ENCODE measurements around the gene CASK.

- TF ChIP-seq CTCF (IDR thresholded peaks at IDR 0.05; ENCODE audit: low read length) (no peak), EZH2phosphoT487 (IDR thresholded peaks at IDR 0.05; ENCODE audit: low read length) (no peak), EZH2 (optimal IDR thresholded peaks at IDR 0.05; ENCODE audit: low read depth, low read length) (no peak)
Measured at GRCh38 chrX:41909068-41909467, 14.3 kb downstream of the CASK start.
